Memory B cell (primary cell): Measurements from ENCODE around the gene ALDH1L1.
A peak's percentile ranks its signal among the peaks of the same experiment; 100 is the strongest.

Experiments used
- ATAC-seq: fragments of 150-1000 bp; cut with Tn5 transposase; 2 replicates; pipeline ENCODE4 v1.10.0; 2021; ENCODE audit warnings: low read depth, mild to moderate bottlenecking, moderate library complexity
- DNase-seq, 2 donors: peaks; one replicate each; pipeline ENCODE4 v3.0.0; 2022; ENCODE audit warnings: low spot score in 2 of 2
- H3K27ac Mint-ChIP-seq: one replicate; pipeline ENCODE4 v1.8.0; 2022; ENCODE audit warnings: mild to moderate bottlenecking, moderate library complexity, mixed read lengths
- H3K27me3 Mint-ChIP-seq: one replicate; pipeline ENCODE4 v1.8.0; 2022; ENCODE audit warnings: mixed read lengths
- H3K36me3 Mint-ChIP-seq: one replicate; pipeline ENCODE4 v1.8.0; 2022; ENCODE audit warnings: mild to moderate bottlenecking, mixed read lengths
- H3K4me1 Mint-ChIP-seq: one replicate; pipeline ENCODE4 v1.8.0; 2022; ENCODE audit warnings: mixed read lengths
- H3K4me3 Mint-ChIP-seq: one replicate; pipeline ENCODE4 v1.8.0; 2022; ENCODE audit warnings: mild to moderate bottlenecking, moderate library complexity, mixed read lengths
- H3K9me3 Mint-ChIP-seq: one replicate; pipeline ENCODE4 v1.8.0; 2022; ENCODE audit warnings: mixed read lengths

Gene ALDH1L1

GRCh38 chr3:126179825-126180476 lies 435 bp downstream of the ALDH1L1 start:
- H3K27me3 Mint-ChIP-seq: peaks cover 15% of the 10 kb centered on the region
- no peak for DNase-seq
- peaks cover 4% of the 10 kb centered on the region for H3K4me1 Mint-ChIP-seq

GRCh38 chr3:126170073-126170777 lies 10.2 kb downstream of the ALDH1L1 start:
- no peak for ATAC-seq
- no peak for DNase-seq
- no peak overlapping the region for H3K4me3 Mint-ChIP-seq
- no peaks in the 10 kb centered on the region for H3K36me3 Mint-ChIP-seq
- peaks cover 10% of the 10 kb centered on the region for H3K27me3 Mint-ChIP-seq
- H3K9me3 Mint-ChIP-seq: no peaks in the 10 kb centered on the region
- H3K27ac Mint-ChIP-seq: no peak overlapping the region
- no peaks in the 10 kb centered on the region for H3K4me1 Mint-ChIP-seq

More at GRCh38 chr3:126179825-126180476, 435 bp downstream of the ALDH1L1 start:
- Mint-ChIP-seq H3K9me3 (no peaks in the 10 kb centered on the region), H3K4me3 (no peak overlapping the region), H3K36me3 (no peaks in the 10 kb centered on the region), H3K27ac (no peak overlapping the region)
- no peak for ATAC-seq

- no peak overlapping the region for H3K27ac Mint-ChIP-seq
- peaks cover 10% of the 10 kb centered on the region for H3K27me3 Mint-ChIP-seq
- H3K36me3 Mint-ChIP-seq: no peaks in the 10 kb centered on the region
- H3K4me1 Mint-ChIP-seq: no peaks in the 10 kb centered on the region
- ATAC-seq (no peak), DNase-seq (no peak)
- no peaks in the 10 kb centered on the region for H3K9me3 Mint-ChIP-seq
- H3K4me3 Mint-ChIP-seq: no peak overlapping the region
Observed at GRCh38 chr3:126167566-126167965, 12.8 kb downstream of the ALDH1L1 start.

- Mint-ChIP-seq H3K4me3 (no peak overlapping the region), H3K9me3 (no peaks in the 10 kb centered on the region), H3K4me1 (no peaks in the 10 kb centered on the region), H3K27ac (no peak overlapping the region), H3K27me3 (peaks cover 5% of the 10 kb centered on the region), H3K36me3 (no peaks in the 10 kb centered on the region)
- DNase-seq: no peak
- no peak for ATAC-seq
Observed at GRCh38 chr3:126166009-126166408, 14.4 kb downstream of the ALDH1L1 start.

- Mint-ChIP-seq H3K27ac (no peak overlapping the region), H3K9me3 (no peaks in the 10 kb centered on the region), H3K4me3 (no peak overlapping the region), H3K36me3 (no peaks in the 10 kb centered on the region), H3K27me3 (peaks cover 10% of the 10 kb centered on the region), H3K4me1 (no peaks in the 10 kb centered on the region)
- DNase-seq (no peak), ATAC-seq (no peak)
Observed at GRCh38 chr3:126161309-126161708, 19.1 kb downstream of the ALDH1L1 start.

- ATAC-seq (no peak), DNase-seq (peak in 1 of 2 donors; percentile 8)
- Mint-ChIP-seq H3K27me3 (peaks cover 9% of the 10 kb centered on the region), H3K4me3 (no peak overlapping the region), H3K4me1 (no peaks in the 10 kb centered on the region), H3K9me3 (no peaks in the 10 kb centered on the region), H3K36me3 (no peaks in the 10 kb centered on the region), H3K27ac (no peak overlapping the region)
Observed at GRCh38 chr3:126160243-126161210, 19.9 kb downstream of the ALDH1L1 start.

- DNase-seq: peak in 1 of 2 donors; percentile 5
- H3K9me3 Mint-ChIP-seq: no peaks in the 10 kb centered on the region
- H3K4me3 Mint-ChIP-seq: no peak overlapping the region
Observed at GRCh38 chr3:126159476-126159875, 20.9 kb downstream of the ALDH1L1 start.

GRCh38 chr3:126158912-126159454 lies 21.4 kb downstream of the ALDH1L1 start:
- no peak for ATAC-seq
- Mint-ChIP-seq H3K4me1 (no peaks in the 10 kb centered on the region), H3K27me3 (peaks cover 7% of the 10 kb centered on the region), H3K9me3 (no peaks in the 10 kb centered on the region), H3K27ac (no peak overlapping the region), H3K36me3 (no peaks in the 10 kb centered on the region), H3K4me3 (no peak overlapping the region)
- no peak for DNase-seq

More at GRCh38 chr3:126159476-126159875, 20.9 kb downstream of the ALDH1L1 start:
- Mint-ChIP-seq H3K36me3 (no peaks in the 10 kb centered on the region), H3K27me3 (peaks cover 7% of the 10 kb centered on the region), H3K4me1 (no peaks in the 10 kb centered on the region), H3K27ac (no peak overlapping the region)
- ATAC-seq: no peak

- Mint-ChIP-seq H3K27ac (no peak overlapping the region), H3K36me3 (no peaks in the 10 kb centered on the region), H3K4me1 (no peaks in the 10 kb centered on the region), H3K4me3 (no peak overlapping the region), H3K27me3 (peaks cover 7% of the 10 kb centered on the region), H3K9me3 (no peaks in the 10 kb centered on the region)
- peak in 1 of 2 donors; percentile 5 for DNase-seq
- ATAC-seq: no peak
Observed at GRCh38 chr3:126158016-126158911, 22.1 kb downstream of the ALDH1L1 start.

- DNase-seq: no peak
- H3K9me3 Mint-ChIP-seq: no peaks in the 10 kb centered on the region
- no peak for ATAC-seq
Observed at GRCh38 chr3:126157083-126157768, 23.2 kb downstream of the ALDH1L1 start.

GRCh38 chr3:126156468-126156867 lies 23.9 kb downstream of the ALDH1L1 start:
- Mint-ChIP-seq H3K9me3 (no peaks in the 10 kb centered on the region), H3K4me1 (no peaks in the 10 kb centered on the region), H3K4me3 (no peak overlapping the region), H3K36me3 (no peaks in the 10 kb centered on the region), H3K27me3 (peaks cover 7% of the 10 kb centered on the region), H3K27ac (no peak overlapping the region)
- DNase-seq (no peak), ATAC-seq (no peak)

More at GRCh38 chr3:126157083-126157768, 23.2 kb downstream of the ALDH1L1 start:
- Mint-ChIP-seq H3K27ac (no peak overlapping the region), H3K36me3 (no peaks in the 10 kb centered on the region), H3K4me1 (no peaks in the 10 kb centered on the region), H3K27me3 (peaks cover 7% of the 10 kb centered on the region), H3K4me3 (no peak overlapping the region)

GRCh38 chr3:126155819-126156218 lies 24.6 kb downstream of the ALDH1L1 start:
- no peaks in the 10 kb centered on the region for H3K9me3 Mint-ChIP-seq
- ATAC-seq: no peak
- H3K36me3 Mint-ChIP-seq: no peaks in the 10 kb centered on the region
- no peak for DNase-seq
- H3K27me3 Mint-ChIP-seq: peaks cover 7% of the 10 kb centered on the region
- H3K27ac Mint-ChIP-seq: no peak overlapping the region
- no peak overlapping the region for H3K4me3 Mint-ChIP-seq
- no peaks in the 10 kb centered on the region for H3K4me1 Mint-ChIP-seq
